ENCODE data around the gene ATRX.

GRCh38 chrX:77743720-77744119 lies 42.3 kb downstream of the ATRX start:
- TF ChIP-seq, protein P1, sequence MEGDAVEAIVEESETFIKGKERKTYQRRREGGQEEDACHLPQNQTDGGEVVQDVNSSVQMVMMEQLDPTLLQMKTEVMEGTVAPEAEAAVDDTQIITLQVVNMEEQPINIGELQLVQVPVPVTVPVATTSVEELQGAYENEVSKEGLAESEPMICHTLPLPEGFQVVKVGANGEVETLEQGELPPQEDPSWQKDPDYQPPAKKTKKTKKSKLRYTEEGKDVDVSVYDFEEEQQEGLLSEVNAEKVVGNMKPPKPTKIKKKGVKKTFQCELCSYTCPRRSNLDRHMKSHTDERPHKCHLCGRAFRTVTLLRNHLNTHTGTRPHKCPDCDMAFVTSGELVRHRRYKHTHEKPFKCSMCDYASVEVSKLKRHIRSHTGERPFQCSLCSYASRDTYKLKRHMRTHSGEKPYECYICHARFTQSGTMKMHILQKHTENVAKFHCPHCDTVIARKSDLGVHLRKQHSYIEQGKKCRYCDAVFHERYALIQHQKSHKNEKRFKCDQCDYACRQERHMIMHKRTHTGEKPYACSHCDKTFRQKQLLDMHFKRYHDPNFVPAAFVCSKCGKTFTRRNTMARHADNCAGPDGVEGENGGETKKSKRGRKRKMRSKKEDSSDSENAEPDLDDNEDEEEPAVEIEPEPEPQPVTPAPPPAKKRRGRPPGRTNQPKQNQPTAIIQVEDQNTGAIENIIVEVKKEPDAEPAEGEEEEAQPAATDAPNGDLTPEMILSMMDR (IDR thresholded peaks at IDR 0.05; ENCODE audit: extremely low read depth in 1 of 2, insufficient read depth in 1 of 2, low read depth in 1 of 2, low read length in 2 of 2): no peak
- TF ChIP-seq POLR2AphosphoS5 (IDR thresholded peaks at IDR 0.05; ENCODE audit: insufficient read depth, low read depth, low read length): no peak
- no peak for TF ChIP-seq GATA2 (IDR thresholded peaks at IDR 0.05; ENCODE audit: insufficient read depth, insufficient read length, low read depth, low read length)
- no peak for TF ChIP-seq POLR2A (IDR thresholded peaks at IDR 0.05; ENCODE audit: low read depth, low read length)
- TF ChIP-seq MYC (IDR thresholded peaks at IDR 0.05; ENCODE audit: low read depth, low read length): no peak
- no peak for TF ChIP-seq EZH2 (IDR thresholded peaks at IDR 0.05; ENCODE audit: borderline replicate concordance, low read depth, low read length, severe bottlenecking)
- no peak for TF ChIP-seq MAX (IDR thresholded peaks at IDR 0.05; ENCODE audit: insufficient read depth, insufficient read length)
